Vagina (tissue), 2 donors: ENCODE results near the gene DPCD. TPM values are rescaled to one million over a fixed set of nuclear protein-coding genes. Genes with fewer than 3 reads are reported as not detected.

Source experiments
- DNase-seq, 2 donors: peaks; one replicate each; pipeline ENCODE4 v3.0.0-alpha.2; 2017; ENCODE audit errors: extremely low spot score in 2 of 2
- H3K27ac ChIP-seq: fragments of 200-600 bp; sonication (generic); one replicate; pipeline ENCODE4 v1.5.1; 2019
- H3K27me3 ChIP-seq: fragments of 200-600 bp; sonication (generic); one replicate; pipeline ENCODE4 v1.5.1; 2019
- H3K36me3 ChIP-seq, 2 donors: fragments of 200-600 bp; sonication (generic); one replicate each; pipeline ENCODE4 v1.5.1; 2017 to 2019
- H3K4me1 ChIP-seq: fragments of 200-600 bp; sonication (generic); one replicate; pipeline ENCODE4 v1.5.1; 2019
- H3K4me3 ChIP-seq, 2 donors: fragments of 200-600 bp; sonication (generic); 1 replicate in 1 of 2; 2 replicates in 1 of 2; pipeline ENCODE4 v1.5.1; 2016 to 2019
- H3K9me3 ChIP-seq: fragments of 200-600 bp; sonication (generic); one replicate; pipeline ENCODE4 v1.5.1; 2019
- POLR2A ChIP-seq, 2 donors: fragments of 450-650 bp; IDR thresholded peaks; one replicate each; pipeline ENCODE4 v1.6.1; 2017; ENCODE audit warnings: antibody characterized with exemption in 2 of 2, mild to moderate bottlenecking in 2 of 2, moderate library complexity in 2 of 2
- POLR2AphosphoS5 ChIP-seq, 2 donors: sonication (generic); formaldehyde crosslinking; IDR thresholded peaks; one replicate each; pipeline ENCODE4 v1.9.0; 2017; ENCODE audit warnings: antibody characterized with exemption in 2 of 2, mild to moderate bottlenecking in 2 of 2, low read depth in 1 of 2; ENCODE audit not compliant: insufficient read depth in 1 of 2
- intact Hi-C: fragments of 100-400 bp; cut with DNase I; formaldehyde crosslinking; loops from one replicate; pipeline ENCODE4 v1.15.1; 2023
- microRNA-seq: library from miRNA; unstranded; fragments of <30 nt; microRNA quantifications from one replicate; pipeline ENCODE4, GENCODE V29; 2017; ENCODE audit warnings: borderline number of aligned reads, borderline replicate concordance
- small RNA-seq: library from RNA; depleted of rRNA; stranded (forward); fragments of <200 nt; gene quantifications from one replicate; pipeline ENCODE3, GENCODE V24; 2016
- total RNA-seq: library from RNA; depleted of rRNA; stranded (reverse); fragments of >200 nt; gene quantifications from one replicate; pipeline ENCODE4 v1.2.3, GENCODE V29; 2016
- TF ChIP-seq, protein P1 (sequence below), 3 experiments: fragments of 450-650 bp in 2 of 3; fragments of 200-600 bp in 1 of 3; sonication (generic) in 1 of 3; IDR thresholded peaks; one replicate each; pipeline ENCODE4 v1.5.1; 2017 to 2019; ENCODE audit warnings: antibody characterized with exemption in 3 of 3, mild to moderate bottlenecking in 2 of 3, moderate library complexity in 2 of 3

Gene DPCD
- total RNA-seq, 1 donor from 2014 or later, result 13.8 TPM

DNA sequence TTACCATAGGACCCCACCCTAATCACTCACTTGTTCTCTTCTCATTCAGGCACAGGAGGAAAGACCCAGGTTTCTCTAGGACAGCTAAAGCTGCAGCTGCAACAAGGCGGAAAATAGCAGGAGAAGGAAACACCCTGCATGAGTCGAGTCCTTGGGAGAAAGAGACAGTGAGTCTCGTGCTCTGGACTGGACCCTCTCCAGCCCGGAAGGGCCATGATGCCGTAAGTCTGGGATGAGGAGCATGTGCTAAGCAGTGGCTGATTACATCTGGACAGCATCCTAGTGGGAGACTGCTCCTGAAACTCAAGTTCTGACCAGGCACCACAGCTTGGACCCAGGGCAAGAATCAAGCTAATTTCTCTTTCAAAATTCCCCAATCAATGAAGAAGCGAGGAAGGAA lies 67.4 kb downstream of the DPCD start:
- no peaks in the 10 kb centered on the region for H3K27me3 ChIP-seq
- intact Hi-C loops, result no loop called here
- H3K4me3 ChIP-seq, result no peak overlapping the region
- peaks cover 0 to 24% of the 10 kb centered on the region in 2 donors for H3K36me3 ChIP-seq
- TF ChIP-seq POLR2AphosphoS5 (IDR thresholded peaks at IDR 0.05; ENCODE audit: insufficient read depth in 1 of 2, low read depth in 1 of 2) (no peak), POLR2A (IDR thresholded peaks at IDR 0.05) (no peak)
- TF ChIP-seq, protein P1, sequence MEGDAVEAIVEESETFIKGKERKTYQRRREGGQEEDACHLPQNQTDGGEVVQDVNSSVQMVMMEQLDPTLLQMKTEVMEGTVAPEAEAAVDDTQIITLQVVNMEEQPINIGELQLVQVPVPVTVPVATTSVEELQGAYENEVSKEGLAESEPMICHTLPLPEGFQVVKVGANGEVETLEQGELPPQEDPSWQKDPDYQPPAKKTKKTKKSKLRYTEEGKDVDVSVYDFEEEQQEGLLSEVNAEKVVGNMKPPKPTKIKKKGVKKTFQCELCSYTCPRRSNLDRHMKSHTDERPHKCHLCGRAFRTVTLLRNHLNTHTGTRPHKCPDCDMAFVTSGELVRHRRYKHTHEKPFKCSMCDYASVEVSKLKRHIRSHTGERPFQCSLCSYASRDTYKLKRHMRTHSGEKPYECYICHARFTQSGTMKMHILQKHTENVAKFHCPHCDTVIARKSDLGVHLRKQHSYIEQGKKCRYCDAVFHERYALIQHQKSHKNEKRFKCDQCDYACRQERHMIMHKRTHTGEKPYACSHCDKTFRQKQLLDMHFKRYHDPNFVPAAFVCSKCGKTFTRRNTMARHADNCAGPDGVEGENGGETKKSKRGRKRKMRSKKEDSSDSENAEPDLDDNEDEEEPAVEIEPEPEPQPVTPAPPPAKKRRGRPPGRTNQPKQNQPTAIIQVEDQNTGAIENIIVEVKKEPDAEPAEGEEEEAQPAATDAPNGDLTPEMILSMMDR (IDR thresholded peaks at IDR 0.05), result no peak
- H3K9me3 ChIP-seq, result no peaks in the 10 kb centered on the region
- H3K27ac ChIP-seq, result no peak overlapping the region
- DNase-seq, result no peak
- H3K4me1 ChIP-seq, result no peaks in the 10 kb centered on the region

DNA sequence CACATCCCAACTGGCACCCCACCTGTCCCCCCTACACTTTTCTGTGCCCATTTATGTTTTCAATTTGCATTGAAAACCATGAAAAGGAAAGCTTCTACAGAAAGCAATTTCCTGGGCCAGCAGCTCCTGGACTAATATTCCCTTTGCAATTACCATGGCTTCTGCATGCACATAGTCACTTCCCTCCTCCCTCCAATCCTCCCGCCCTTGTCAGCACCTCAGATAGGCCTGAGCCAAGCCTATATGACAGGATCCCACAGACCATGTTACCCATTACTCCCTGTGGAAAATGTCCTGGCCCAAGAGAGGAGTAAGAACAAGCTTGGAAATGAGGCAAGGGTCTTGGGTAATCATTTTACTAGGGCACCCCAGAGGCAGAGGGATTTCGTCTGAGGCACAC lies 68.8 kb downstream of the DPCD start:
- DNase-seq, result no peak
- H3K27me3 ChIP-seq, result no peaks in the 10 kb centered on the region
- TF ChIP-seq POLR2A (IDR thresholded peaks at IDR 0.05) (no peak), POLR2AphosphoS5 (IDR thresholded peaks at IDR 0.05; ENCODE audit: insufficient read depth in 1 of 2, low read depth in 1 of 2) (no peak)
- TF ChIP-seq, protein P1 (IDR thresholded peaks at IDR 0.05), result no peak
- no peak overlapping the region for H3K27ac ChIP-seq
- intact Hi-C loops, result no loop called here
- H3K9me3 ChIP-seq, result no peaks in the 10 kb centered on the region
- no peaks in the 10 kb centered on the region for H3K4me1 ChIP-seq
- peaks cover 0 to 24% of the 10 kb centered on the region in 2 donors for H3K36me3 ChIP-seq
- H3K4me3 ChIP-seq, result no peak overlapping the region

DNA sequence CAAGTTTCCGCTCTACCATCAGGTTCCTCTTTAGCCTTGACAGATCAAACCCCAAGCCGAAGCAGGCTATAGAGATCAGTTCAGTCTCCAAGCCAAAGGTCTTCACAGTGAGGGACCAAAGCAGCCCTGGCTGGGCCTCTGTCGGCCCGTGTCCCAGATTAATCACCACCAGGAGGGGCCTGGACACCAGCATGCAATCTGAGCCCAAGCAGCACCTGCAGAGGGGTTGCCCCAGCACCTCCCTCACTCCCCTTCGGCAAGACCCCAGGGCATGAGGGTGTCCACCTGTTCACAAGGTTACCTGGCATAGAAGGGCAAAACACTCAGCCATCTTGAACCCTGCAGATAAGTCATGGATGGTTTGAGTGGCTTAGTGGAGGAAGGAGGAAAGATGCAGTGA lies 70.9 kb downstream of the DPCD start:
- peak; percentile 25 to 79 for DNase-seq
- no peak overlapping the region for H3K27ac ChIP-seq
- H3K4me3 ChIP-seq, result no peak overlapping the region
- intact Hi-C loops, result no loop called here
- H3K9me3 ChIP-seq, result no peaks in the 10 kb centered on the region
- peaks cover 0 to 36% of the 10 kb centered on the region in 2 donors for H3K36me3 ChIP-seq
- TF ChIP-seq, protein P1 (IDR thresholded peaks at IDR 0.05), result no peak
- TF ChIP-seq POLR2A (IDR thresholded peaks at IDR 0.05) (no peak), POLR2AphosphoS5 (IDR thresholded peaks at IDR 0.05; ENCODE audit: insufficient read depth in 1 of 2, low read depth in 1 of 2) (no peak)
- H3K27me3 ChIP-seq, result no peaks in the 10 kb centered on the region
- no peaks in the 10 kb centered on the region for H3K4me1 ChIP-seq

Small RNA genes within 50 kb of the gene (microRNA-seq; reads per million reads assigned to microRNA genes)
- gene MIR3158-1 (not detected), gene MIR3158-2 (not detected)

Small RNA genes within 50 kb of the gene (small RNA-seq; reads per million reads assigned to genes)
- gene MIR3158-1, result not detected
- gene RNU6-1165P, result not detected

Other genes with a start within 250 kb of the DPCD start
- 12.5 TPM for gene BTRC, start 234.2 kb upstream of the DPCD start, total RNA-seq
- 21.1 TPM for gene POLL, start 64 bp upstream of the DPCD start, total RNA-seq
- 49.6 TPM for gene FBXW4, start 106.8 kb downstream of the DPCD start, total RNA-seq
- gene FGF8, start 187.8 kb downstream of the DPCD start, total RNA-seq, result not detected
- 39.5 TPM for gene NPM3, start 195.1 kb downstream of the DPCD start, total RNA-seq
- gene OGA, start 230.1 kb downstream of the DPCD start, total RNA-seq, result 125 TPM